ENCODE results near the gene MUC15.
A peak's percentile ranks its signal among the peaks of the same experiment; 100 is the strongest.

MUC15 gene

GRCh38 chr11:26549176-26549575 is 22.9 kb downstream of the MUC15 start:
- ChIA-PET POLR2A (no interaction called here), CTCF (no interaction called here)
- no peak for TF ChIP-seq CTCF (IDR thresholded peaks at IDR 0.05; ENCODE audit: insufficient read depth, low read length, missing control alignments)
- no peak overlapping the region for H3K4me3 ChIP-seq (ENCODE audit: low read depth, low read length)
- no peak for DNase-seq (ENCODE audit: low read depth, low spot score)

- no peak overlapping the region for H3K4me3 ChIP-seq (ENCODE audit: low read depth, low read length)
- ChIA-PET POLR2A (no interaction called here), CTCF (no interaction called here)
- DNase-seq (ENCODE audit: low read depth, low spot score): no peak
- no peak for TF ChIP-seq CTCF (IDR thresholded peaks at IDR 0.05; ENCODE audit: insufficient read depth, low read length, missing control alignments)
Measured at GRCh38 chr11:26541870-26542269, 30.2 kb downstream of the MUC15 start.

GRCh38 chr11:26539517-26539916 is 32.5 kb downstream of the MUC15 start:
- H3K4me3 ChIP-seq (ENCODE audit: low read depth, low read length): no peak overlapping the region
- no peak for TF ChIP-seq CTCF (IDR thresholded peaks at IDR 0.05; ENCODE audit: insufficient read depth, low read length, missing control alignments)
- DNase-seq (ENCODE audit: low read depth, low spot score): no peak
- ChIA-PET CTCF (interaction anchor here (1.0 kb wide), 1 partner anchor 11 kb away, joined by 4 read pairs; no protein-coding TSS in a partner anchor), POLR2A (no interaction called here)

GRCh38 chr11:26537341-26537740 is 34.7 kb downstream of the MUC15 start:
- POLR2A ChIA-PET: no interaction called here
- DNase-seq (ENCODE audit: low read depth, low spot score): no peak
- CTCF ChIA-PET: no interaction called here
- no peak for TF ChIP-seq CTCF (IDR thresholded peaks at IDR 0.05; ENCODE audit: insufficient read depth, low read length, missing control alignments)
- H3K4me3 ChIP-seq (ENCODE audit: low read depth, low read length): no peak overlapping the region

DNA sequence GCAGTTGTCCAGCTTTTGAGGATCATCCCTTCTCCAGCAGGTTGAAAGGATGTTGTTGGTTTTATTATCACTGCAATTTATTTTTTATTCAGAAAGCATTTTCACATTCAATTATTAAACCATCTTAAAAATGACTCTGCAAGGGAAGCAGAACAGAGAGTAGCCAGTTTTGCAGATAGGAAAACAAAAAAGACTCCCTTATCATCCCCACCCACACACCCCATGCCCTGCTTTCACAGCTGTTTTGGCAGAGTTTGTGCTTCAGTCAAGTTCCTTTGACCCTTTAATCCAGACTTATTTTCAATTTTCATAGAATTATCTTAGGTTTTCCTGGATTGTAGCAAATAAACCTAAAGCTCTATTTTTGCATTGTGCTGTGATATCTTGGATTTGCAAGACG is 44.4 kb downstream of the MUC15 start:
- ChIA-PET CTCF (no interaction called here), POLR2A (no interaction called here)
- no peak for DNase-seq (ENCODE audit: low read depth, low spot score)
- TF ChIP-seq CTCF (IDR thresholded peaks at IDR 0.05; ENCODE audit: insufficient read depth, low read length, missing control alignments): no peak
- no peak overlapping the region for H3K4me3 ChIP-seq (ENCODE audit: low read depth, low read length)

- H3K4me3 ChIP-seq (ENCODE audit: low read depth, low read length): no peak overlapping the region
- POLR2A ChIA-PET: no interaction called here
- CTCF ChIA-PET: interaction anchor here (1.0 to 1.4 kb wide), 2 partner anchors 29 to 128 kb away, joined by 3 to 6 read pairs; no protein-coding TSS in a partner anchor
- TF ChIP-seq CTCF (IDR thresholded peaks at IDR 0.05; ENCODE audit: insufficient read depth, low read length, missing control alignments): peak; percentile 14
- no peak for DNase-seq (ENCODE audit: low read depth, low spot score)
Measured at GRCh38 chr11:26522912-26523610, 49.0 kb downstream of the MUC15 start.

Measured in AG04449 (cell line).